K562 (cell line): ENCODE measurements around the gene ARHGAP8. TPM values are rescaled to one million over a fixed set of nuclear protein-coding genes. Genes with fewer than 3 reads are reported as not detected.

ENCODE experiments used
- ATAC-seq: fragments of 200-7000 bp; cut with Tn5 transposase; 3 replicates; pipeline ENCODE4 v1.9.1; 2020; ENCODE audit warnings: moderate library complexity
- BruUV-seq: library from RNA; stranded (reverse); fragments of 400-500 nt; replicated peaks from 2 replicates; lab custom pipeline; 2021; lab: Mats Ljungman, UMichigan
- CTCF ChIA-PET: fragments of 300-600 bp; formaldehyde crosslinking; extraction: SDS; loops from one replicate; lab custom pipeline; 2021; ENCODE audit warnings: low intra/inter-chr PET ratio; lab: Yijun Ruan, JAX
- POLR2A ChIA-PET: fragments of 300-600, 350-650 bp; sonication (Branson Sonifier 250); formaldehyde crosslinking; extraction: SDS; loops from one replicate; lab custom pipeline; 2021; ENCODE audit warnings: antibody characterized with exemption, inconsistent platforms; lab: Yijun Ruan, JAX
- DNase-seq, 4 experiments: peaks; one replicate each; pipeline versions ENCODE4 v3.0.0 to v3.0.0-alpha.2; 2011 to 2018; ENCODE audit warnings: low spot score in 3 of 4, mixed read lengths in 3 of 4; ENCODE audit errors: extremely low read depth in 1 of 4
- FAIRE-seq: peaks from 2 replicates; lab custom pipeline; 2011; peaks lifted over from hg19 to GRCh38; lab: Jason Lieb, UNC
- H2AFZ ChIP-seq: 2 replicates; pipeline ENCODE4 v1.6.0; 2011; ENCODE audit warnings: low read depth, low read length, control low read depth, inconsistent platforms
- H3K27ac ChIP-seq: fragments of 200-600 bp; 3 replicates; pipeline ENCODE4 v1.8.0; 2011; ENCODE audit warnings: low read depth, mild to moderate bottlenecking, control low read depth, inconsistent platforms, low read length, moderate library complexity, mixed read lengths; ENCODE audit errors: extremely low read depth
- H3K27me3 ChIP-seq, 2 experiments: fragments of 300-600 bp in 1 of 2; 2 replicates in 1 of 2; 3 replicates in 1 of 2; pipeline versions ENCODE4 v1.6.0 to v1.8.0; 2011; ENCODE audit warnings: inconsistent platforms in 2 of 2, low read length in 2 of 2, mild to moderate bottlenecking in 1 of 2, mixed read lengths in 1 of 2, moderate library complexity in 1 of 2; ENCODE audit not compliant: control insufficient read depth in 2 of 2, insufficient read depth in 2 of 2
- H3K36me3 ChIP-seq: fragments of 300-600 bp; 3 replicates; pipeline ENCODE4 v1.8.0; 2011; ENCODE audit warnings: mild to moderate bottlenecking, low read length, inconsistent platforms; ENCODE audit not compliant: control insufficient read depth, insufficient read depth
- H3K4me1 ChIP-seq, 2 experiments: fragments of 200-600 bp in 1 of 2; replicated peaks in 1 of 2; 2 replicates in 1 of 2; 3 replicates in 1 of 2; pipeline versions ENCODE4 v1.5.1 to v1.8.0; 2011; ENCODE audit warnings: inconsistent platforms in 2 of 2, low read length in 2 of 2, mild to moderate bottlenecking in 1 of 2, mixed read lengths in 1 of 2, moderate library complexity in 1 of 2; ENCODE audit not compliant: control insufficient read depth in 2 of 2, insufficient read depth in 2 of 2
- H3K4me2 ChIP-seq: 2 replicates; pipeline ENCODE4 v1.6.1; 2011; ENCODE audit warnings: low read length, control low read depth, inconsistent platforms, mixed read lengths; ENCODE audit not compliant: insufficient read depth
- H3K4me3 ChIP-seq: fragments of 200-600 bp; sonication (generic), shearing (Covaris generic); 2 replicates; pipeline ENCODE4 v1.5.1; 2016; ENCODE audit warnings: control low read depth, inconsistent platforms
- H3K79me2 ChIP-seq: fragments of 200-600 bp; 3 replicates; pipeline ENCODE4 v1.8.0; 2011; ENCODE audit warnings: low read length, inconsistent platforms; ENCODE audit not compliant: control insufficient read depth, insufficient read depth
- H3K9ac ChIP-seq, 2 experiments: 2 replicates each; pipeline versions ENCODE4 v1.6.0 to v1.6.1; 2011; ENCODE audit warnings: low read depth in 2 of 2, low read length in 2 of 2, control low read depth in 1 of 2, inconsistent platforms in 1 of 2, mild to moderate bottlenecking in 1 of 2, mixed read lengths in 1 of 2; ENCODE audit not compliant: insufficient read depth in 1 of 2
- H3K9me1 ChIP-seq: one replicate; pipeline ENCODE4 v1.6.0; 2011; ENCODE audit warnings: inconsistent platforms, mild to moderate bottlenecking, low read length, moderate library complexity; ENCODE audit not compliant: control insufficient read depth, insufficient read depth
- H3K9me3 ChIP-seq: replicated peaks from 2 replicates; pipeline ENCODE4 v1.5.1; 2011; ENCODE audit warnings: low read depth, low read length, inconsistent platforms; ENCODE audit not compliant: control insufficient read depth, insufficient read depth
- H4K20me1 ChIP-seq: replicated peaks from 2 replicates; pipeline ENCODE4 v1.6.1; 2011; ENCODE audit warnings: low read length, inconsistent platforms, mixed read lengths; ENCODE audit not compliant: control insufficient read depth, insufficient read depth
- COPS2 ChIP-seq: fragments of 450-650 bp; conservative IDR thresholded peaks from 2 replicates; pipeline ENCODE4 v1.6.1; 2016; ENCODE audit warnings: mild to moderate bottlenecking, moderate library complexity
- CREB1 ChIP-seq, 2 experiments: sonication (generic) in 1 of 2; formaldehyde crosslinking in 1 of 2; IDR thresholded peaks; 2 replicates each; pipeline versions ENCODE4 v1.6.1 to v1.8.0; 2012 to 2022; ENCODE audit warnings: inconsistent platforms in 1 of 2, mild to moderate bottlenecking in 1 of 2, missing genetic modification reagents in 1 of 2, moderate library complexity in 1 of 2
- CTCFL ChIP-seq: IDR thresholded peaks from 2 replicates; pipeline ENCODE4 v1.6.1; 2011; ENCODE audit warnings: borderline replicate concordance, low read depth, mild to moderate bottlenecking, moderate library complexity, low read length; ENCODE audit not compliant: insufficient read depth, poor library complexity, severe bottlenecking
- GATAD2B ChIP-seq: fragments of 450-650 bp; IDR thresholded peaks from 2 replicates; pipeline ENCODE4 v1.6.1; 2017; ENCODE audit warnings: mild to moderate bottlenecking, borderline replicate concordance
- JUNB ChIP-seq: fragments of 450-650 bp; formaldehyde crosslinking; conservative IDR thresholded peaks from 2 replicates; pipeline ENCODE4 v1.4.0; 2020; ENCODE audit warnings: mild to moderate bottlenecking
- KAT8 ChIP-seq: fragments of 450-650 bp; IDR thresholded peaks from 2 replicates; pipeline ENCODE4 v1.6.1; 2016; ENCODE audit warnings: low read depth, mild to moderate bottlenecking
- MBD1 ChIP-seq: fragments of 250-450 bp; sonication (Bioruptor Pico); IDR thresholded peaks from 2 replicates; pipeline ENCODE4 v1.8.0; 2022; ENCODE audit warnings: inconsistent platforms
- MEIS2 ChIP-seq: fragments of 450-650 bp; IDR thresholded peaks from 2 replicates; pipeline ENCODE4 v1.6.1; 2014; ENCODE audit warnings: mild to moderate bottlenecking; ENCODE audit not compliant: partially characterized antibody
- ZFP30 ChIP-seq: fragments of 250-450 bp; sonication (Bioruptor Pico); IDR thresholded peaks from 2 replicates; pipeline ENCODE4 v1.8.0; 2022; ENCODE audit warnings: moderate library complexity, mild to moderate bottlenecking, inconsistent platforms, borderline replicate concordance
- ZNF589 ChIP-seq: fragments of 200-800 bp; sonication (Bioruptor generic); IDR thresholded peaks from 2 replicates; pipeline ENCODE4 v1.6.1; 2016; ENCODE audit warnings: low read depth, missing genetic modification characterization, missing compliant biosample characterization
- WGBS: fragments of 100-300 bp; shearing (Covaris generic); methylation state at CpG from one replicate; pipeline ENCODE4 v1.1.6; 2016; ENCODE audit warnings: low coverage, mixed read lengths; ENCODE audit not compliant: insufficient coverage; ENCODE audit errors: missing lambda C conversion rate; 5-methylcytosine and 5-hydroxymethylcytosine counted together
- in situ Hi-C: fragments of 300-500 bp; cut with MboI; formaldehyde crosslinking; loops from 4 replicates; pipeline ENCODE4 v1.15.0; 2018; ENCODE audit warnings: inconsistent platforms, mixed read lengths
- intact Hi-C: fragments of 100-400 bp; cut with micrococcal nuclease; formaldehyde crosslinking; loops from 2 replicates; pipeline ENCODE4 v1.14.2; 2022
- polyA plus RNA-seq, 8 experiments: library from polyadenylated mRNA; depleted of rRNA in 4 of 8; stranded (reverse) in 5 of 8; unstranded in 3 of 8; fragments of >200 nt; fragmentation: Nextera tagmentation in 2 of 8; fragmentation: Illumina TruSeq in 1 of 8; extraction: Ambion mirVana in 2 of 8; extraction: Trizol in 1 of 8; gene quantifications; 2 replicates each; pipeline versions ENCODE4 v1.2.1 to v1.2.3, GENCODE V29; 2011 to 2014; ENCODE audit warnings: inconsistent platforms in 1 of 8, missing spikeins in 1 of 8
- total RNA-seq, 7 experiments: library from RNA; depleted of rRNA in 6 of 7; stranded (reverse); fragments of >200 nt in 6 of 7; fragmentation: Illumina TruSeq in 2 of 7; extraction: Trizol in 2 of 7; gene quantifications; 2 replicates each; pipeline versions ENCODE4 v1.2.1 to v1.2.3, GENCODE V29; 2011 to 2021; ENCODE audit warnings: low replicate concordance in 1 of 7

The ARHGAP8 gene
- total and polyA plus RNA-seq, 9 of the 15 experiments (the other 6 are each of a cell fraction or from before 2014, with no cell fraction given) = 0.15 to 2.2 (median 0.62) TPM

GRCh38 chr22:44906248-44906936 lies 154.0 kb downstream of the ARHGAP8 start (continued):
- TF ChIP-seq CREB1 (IDR thresholded peaks at IDR 0.05) = no peak
- no peak for TF ChIP-seq CREB1 (CRISPR knock-in tag; IDR thresholded peaks at IDR 0.05)
- TF ChIP-seq GATAD2B = no peak
- no peak for TF ChIP-seq MBD1 (CRISPR knock-in tag)

GRCh38 chr22:44906999-44907644 lies 154.7 kb downstream of the ARHGAP8 start:
- no peaks in the 10 kb centered on the region for H3K9me3 ChIP-seq
- ATAC-seq (no peak), DNase-seq (no peak), FAIRE-seq (no peak)
- no peak overlapping the region for H3K27ac ChIP-seq
- H3K4me1 ChIP-seq = no peaks in the 10 kb centered on the region
- H3K4me3 ChIP-seq = no peak overlapping the region
- H3K27me3 ChIP-seq = peaks cover 7 to 19% of the 10 kb centered on the region in 2 experiments; a peak in 4 of 5 replicates
- intact Hi-C loops (no loop called here), in situ Hi-C loops (no loop called here)
- H3K9me1 ChIP-seq = no peaks in the 10 kb centered on the region
- H4K20me1 ChIP-seq = no peaks in the 10 kb centered on the region
- no peaks in the 10 kb centered on the region for H3K79me2 ChIP-seq
- POLR2A ChIA-PET = no interaction called here
- H3K36me3 ChIP-seq = no peaks in the 10 kb centered on the region
- no peak overlapping the region for H2AFZ ChIP-seq
- CTCF ChIA-PET = no interaction called here
- no TSS peak for BruUV-seq
- 2% methylated on average over 14 of the region's 18 CpGs for WGBS
- H3K4me2 ChIP-seq = no peak overlapping the region
- no peak overlapping the region for H3K9ac ChIP-seq
- TF ChIP-seq ZFP30 (CRISPR knock-in tag) = no peak
- TF ChIP-seq MEIS2 = no peak
- TF ChIP-seq COPS2 = no peak
- no peak for TF ChIP-seq JUNB
- no peak for TF ChIP-seq CTCFL
- TF ChIP-seq ZNF589 (CRISPR knock-in tag) = no peak
- no peak for TF ChIP-seq KAT8
